HepG2 (cell line): ENCODE results near the gene BAHCC1. TPM values are rescaled to one million over a fixed set of nuclear protein-coding genes. Genes with fewer than 3 reads are reported as not detected.
A peak's percentile ranks its signal among the peaks of the same experiment; 100 is the strongest.

ENCODE experiments used
- AGO1 ChIP-seq: fragments of 200-400 bp; formaldehyde crosslinking; IDR thresholded peaks from 2 replicates; pipeline ENCODE4 v1.6.1; 2017; ENCODE audit warnings: mild to moderate bottlenecking, low read depth, low read length, moderate library complexity; ENCODE audit not compliant: poor library complexity, severe bottlenecking
- AHR ChIP-seq: IDR thresholded peaks from 2 replicates; pipeline ENCODE4 v1.6.1; 2018; ENCODE audit warnings: missing genetic modification reagents, missing compliant biosample characterization
- ATAD3A ChIP-seq: sonication (generic); formaldehyde crosslinking; IDR thresholded peaks from 2 replicates; pipeline ENCODE4 v1.4.0; 2020; ENCODE audit warnings: missing genetic modification reagents
- BORCS8-MEF2B ChIP-seq: sonication (generic); formaldehyde crosslinking; IDR thresholded peaks from 2 replicates; pipeline ENCODE4 v1.8.0; 2022; ENCODE audit warnings: mild to moderate bottlenecking, missing genetic modification reagents
- CHCHD3 ChIP-seq: sonication (generic); formaldehyde crosslinking; IDR thresholded peaks from 2 replicates; pipeline ENCODE4 v1.8.0; 2022; ENCODE audit warnings: mild to moderate bottlenecking, missing genetic modification reagents, moderate library complexity
- GATAD2A ChIP-seq: IDR thresholded peaks from 2 replicates; pipeline ENCODE4 v1.6.1; 2016
- HDAC1 ChIP-seq: sonication (generic); formaldehyde crosslinking; IDR thresholded peaks from 2 replicates; pipeline ENCODE4 v1.5.1; 2020; ENCODE audit warnings: mild to moderate bottlenecking, missing genetic modification reagents
- MTF2 ChIP-seq: sonication (generic); formaldehyde crosslinking; IDR thresholded peaks from 2 replicates; pipeline ENCODE4 v1.5.0; 2020; ENCODE audit warnings: missing genetic modification reagents, borderline replicate concordance
- POGZ ChIP-seq: sonication (generic); formaldehyde crosslinking; IDR thresholded peaks from 2 replicates; pipeline ENCODE4 v1.4.0; 2020; ENCODE audit warnings: mild to moderate bottlenecking, missing genetic modification reagents
- POLR2A ChIP-seq, 2 experiments: IDR thresholded peaks; 2 replicates each; pipeline ENCODE4 v1.6.1; 2011; ENCODE audit warnings: low read depth in 2 of 2, low read length in 2 of 2, mild to moderate bottlenecking in 1 of 2, moderate library complexity in 1 of 2; ENCODE audit not compliant: insufficient read depth in 1 of 2
- SMARCE1 ChIP-seq: fragments of 450-650 bp; IDR thresholded peaks from 2 replicates; pipeline ENCODE4 v1.6.1; 2017; ENCODE audit warnings: borderline replicate concordance
- ZBTB38 ChIP-seq: sonication (generic); formaldehyde crosslinking; IDR thresholded peaks from 2 replicates; pipeline ENCODE4 v1.5.1; 2020; ENCODE audit warnings: mild to moderate bottlenecking, missing genetic modification reagents
- ZBTB7B ChIP-seq: sonication (generic); formaldehyde crosslinking; IDR thresholded peaks from 2 replicates; pipeline ENCODE4 v1.4.0; 2020; ENCODE audit warnings: missing genetic modification reagents
- ZFY ChIP-seq: sonication (generic); formaldehyde crosslinking; IDR thresholded peaks from 2 replicates; pipeline ENCODE4 v1.4.0; 2020; ENCODE audit warnings: missing genetic modification reagents
- ZNF225 ChIP-seq: sonication (generic); formaldehyde crosslinking; IDR thresholded peaks from 2 replicates; pipeline ENCODE4 v1.4.0; 2020; ENCODE audit warnings: mild to moderate bottlenecking, missing genetic modification reagents
- ZNF292 ChIP-seq: sonication (generic); formaldehyde crosslinking; IDR thresholded peaks from 2 replicates; pipeline ENCODE4 v1.8.1; 2022; ENCODE audit warnings: mild to moderate bottlenecking, low read depth, missing genetic modification reagents, borderline replicate concordance
- ZNF33B ChIP-seq: sonication (generic); formaldehyde crosslinking; IDR thresholded peaks from 2 replicates; pipeline ENCODE4 v1.5.1; 2020; ENCODE audit warnings: mild to moderate bottlenecking, missing genetic modification reagents
- ZNF543 ChIP-seq: sonication (generic); formaldehyde crosslinking; IDR thresholded peaks from 2 replicates; pipeline ENCODE4 v1.4.0; 2020; ENCODE audit warnings: mild to moderate bottlenecking, missing genetic modification reagents
- ZNF614 ChIP-seq: IDR thresholded peaks from 2 replicates; pipeline ENCODE4 v1.6.1; 2018; ENCODE audit warnings: missing biosample characterization, missing genetic modification reagents, inconsistent platforms, borderline replicate concordance
- ZNF713 ChIP-seq: sonication (generic); formaldehyde crosslinking; IDR thresholded peaks from 2 replicates; pipeline ENCODE4 v1.4.0; 2020; ENCODE audit warnings: mild to moderate bottlenecking, missing genetic modification reagents
- ZNF768 ChIP-seq: sonication (generic); formaldehyde crosslinking; IDR thresholded peaks from 2 replicates; pipeline ENCODE4 v1.4.0; 2020; ENCODE audit warnings: missing genetic modification reagents
- ZNF772 ChIP-seq: sonication (generic); formaldehyde crosslinking; IDR thresholded peaks from 2 replicates; pipeline ENCODE4 v1.5.0; 2020; ENCODE audit warnings: mild to moderate bottlenecking, missing genetic modification reagents
- polyA plus RNA-seq, 8 experiments: library from polyadenylated mRNA; depleted of rRNA in 3 of 8; stranded (reverse) in 7 of 8; unstranded in 1 of 8; fragments of >200 nt; fragmentation: Illumina TruSeq in 4 of 8; extraction: Trizol in 4 of 8; gene quantifications; 2 replicates each; pipeline versions ENCODE4 v1.2.1 to v1.2.3, GENCODE V29; 2011 to 2016; ENCODE audit warnings: low read depth in 4 of 8, missing spikeins in 1 of 8, mixed read lengths in 1 of 8; ENCODE audit not compliant: insufficient read depth in 1 of 8
- total RNA-seq, 5 experiments: library from RNA; depleted of rRNA; stranded (reverse); fragments of >200 nt; fragmentation: Illumina TruSeq; extraction: Trizol; gene quantifications; 2 replicates each; pipeline ENCODE4 v1.2.3, GENCODE V29; 2016; ENCODE audit warnings: low read depth in 1 of 5
- TF ChIP-seq, protein P1 (sequence below): sonication (generic); formaldehyde crosslinking; IDR thresholded peaks from 2 replicates; pipeline ENCODE4 v1.4.0; 2020; ENCODE audit warnings: mild to moderate bottlenecking, missing genetic modification reagents
- TF ChIP-seq, protein P2 (sequence below): IDR thresholded peaks from 2 replicates; pipeline ENCODE4 v1.6.1; 2016; ENCODE audit warnings: low read depth
- TF ChIP-seq, protein P3 (sequence below): sonication (generic); formaldehyde crosslinking; IDR thresholded peaks from 2 replicates; pipeline ENCODE4 v1.4.0; 2020; ENCODE audit warnings: mild to moderate bottlenecking, missing genetic modification reagents

BAHCC1 gene
- total and polyA plus RNA-seq, 2 of the 13 experiments (the other 11 are each of a cell fraction or from before 2014, with no cell fraction given), result 1.4 to 1.7 TPM

DNA sequence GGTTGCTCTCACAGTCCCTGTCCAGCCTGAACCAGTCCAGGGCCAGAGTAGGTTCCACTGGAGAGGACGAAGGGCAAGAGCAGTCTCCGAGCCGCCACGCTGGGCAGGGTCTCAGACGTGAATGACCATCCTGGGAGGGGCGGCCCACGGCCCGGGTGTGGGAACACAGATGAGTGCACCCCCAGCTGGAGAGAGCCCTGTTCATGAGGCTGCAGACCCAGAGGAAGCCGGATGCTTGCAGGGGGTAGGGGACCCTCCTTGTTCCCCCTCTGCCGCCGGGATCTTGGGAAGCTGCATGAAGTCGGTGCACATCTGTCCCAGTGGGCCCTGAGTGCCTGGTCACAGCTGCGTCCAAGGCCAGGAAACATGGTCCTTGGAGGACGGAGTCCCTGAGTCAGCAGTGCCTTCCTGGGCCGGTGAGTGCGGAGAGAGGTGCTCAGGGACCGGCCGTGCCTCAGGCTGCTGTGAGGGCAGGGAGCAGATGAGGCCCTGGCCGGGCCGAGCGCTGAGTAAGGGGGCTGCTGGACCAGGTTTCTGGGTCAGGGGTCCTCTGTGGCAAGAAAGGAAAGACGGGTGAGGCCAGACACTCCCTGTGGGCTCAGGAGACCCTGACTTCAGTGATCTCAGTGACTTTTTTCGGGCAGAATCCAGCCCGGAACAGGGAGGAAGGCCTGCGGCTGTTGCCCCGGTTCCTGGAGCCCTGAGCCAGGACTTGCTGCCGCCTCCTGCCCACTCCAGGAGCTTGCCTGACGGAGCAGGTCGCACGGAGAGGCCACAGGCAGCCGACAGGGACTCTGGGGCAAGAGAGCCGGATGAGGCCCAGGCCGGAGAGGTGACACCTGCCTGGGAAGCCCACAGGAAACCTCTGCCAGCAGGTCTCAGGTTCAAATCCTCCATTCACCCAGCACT lies 71.6 kb downstream of the BAHCC1 start (continued):
- TF ChIP-seq ZNF225 (CRISPR knock-in tag), result 0 out of 2 replicates have a peak, but pooled peaks have one; percentile 26
- TF ChIP-seq ZNF292 (CRISPR knock-in tag), result 0 out of 2 replicates have a peak, but pooled peaks have one; percentile 40
- no peak for TF ChIP-seq SMARCE1
- TF ChIP-seq MTF2 (CRISPR knock-in tag), result peak; percentile 71; the same call in 1 of the 2 replicates
- TF ChIP-seq, protein P1, sequence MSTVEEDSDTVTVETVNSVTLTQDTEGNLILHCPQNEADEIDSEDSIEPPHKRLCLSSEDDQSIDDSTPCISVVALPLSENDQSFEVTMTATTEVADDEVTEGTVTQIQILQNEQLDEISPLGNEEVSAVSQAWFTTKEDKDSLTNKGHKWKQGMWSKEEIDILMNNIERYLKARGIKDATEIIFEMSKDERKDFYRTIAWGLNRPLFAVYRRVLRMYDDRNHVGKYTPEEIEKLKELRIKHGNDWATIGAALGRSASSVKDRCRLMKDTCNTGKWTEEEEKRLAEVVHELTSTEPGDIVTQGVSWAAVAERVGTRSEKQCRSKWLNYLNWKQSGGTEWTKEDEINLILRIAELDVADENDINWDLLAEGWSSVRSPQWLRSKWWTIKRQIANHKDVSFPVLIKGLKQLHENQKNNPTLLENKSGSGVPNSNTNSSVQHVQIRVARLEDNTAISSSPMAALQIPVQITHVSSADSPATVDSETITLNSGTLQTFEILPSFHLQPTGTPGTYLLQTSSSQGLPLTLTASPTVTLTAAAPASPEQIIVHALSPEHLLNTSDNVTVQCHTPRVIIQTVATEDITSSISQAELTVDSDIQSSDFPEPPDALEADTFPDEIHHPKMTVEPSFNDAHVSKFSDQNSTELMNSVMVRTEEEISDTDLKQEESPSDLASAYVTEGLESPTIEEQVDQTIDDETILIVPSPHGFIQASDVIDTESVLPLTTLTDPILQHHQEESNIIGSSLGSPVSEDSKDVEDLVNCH, result no peak
- TF ChIP-seq AHR, result 0 out of 2 replicates have a peak, but pooled peaks have one; percentile 10
- no peak for TF ChIP-seq ZNF33B (CRISPR knock-in tag)
- TF ChIP-seq, protein P2, sequence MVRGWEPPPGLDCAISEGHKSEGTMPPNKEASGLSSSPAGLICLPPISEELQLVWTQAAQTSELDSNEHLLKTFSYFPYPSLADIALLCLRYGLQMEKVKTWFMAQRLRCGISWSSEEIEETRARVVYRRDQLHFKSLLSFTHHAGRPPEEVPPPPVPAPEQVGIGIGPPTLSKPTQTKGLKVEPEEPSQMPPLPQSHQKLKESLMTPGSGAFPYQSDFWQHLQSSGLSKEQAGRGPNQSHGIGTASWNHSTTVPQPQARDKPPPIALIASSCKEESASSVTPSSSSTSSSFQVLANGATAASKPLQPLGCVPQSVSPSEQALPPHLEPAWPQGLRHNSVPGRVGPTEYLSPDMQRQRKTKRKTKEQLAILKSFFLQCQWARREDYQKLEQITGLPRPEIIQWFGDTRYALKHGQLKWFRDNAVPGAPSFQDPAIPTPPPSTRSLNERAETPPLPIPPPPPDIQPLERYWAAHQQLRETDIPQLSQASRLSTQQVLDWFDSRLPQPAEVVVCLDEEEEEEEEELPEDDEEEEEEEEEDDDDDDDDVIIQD (CRISPR knock-in tag), result no peak
- TF ChIP-seq CHCHD3, result 0 out of 2 replicates have a peak, but pooled peaks have one; percentile 62
- TF ChIP-seq ZNF713 (CRISPR knock-in tag), result no peak
- TF ChIP-seq ZFY (CRISPR knock-in tag), result peak; percentile 74
- TF ChIP-seq POGZ (CRISPR knock-in tag), result 0 out of 2 replicates have a peak, but pooled peaks have one; percentile 23
- TF ChIP-seq HDAC1 (CRISPR knock-in tag), result no peak
- 0 out of 2 replicates have a peak, but pooled peaks have one; percentile 39 for TF ChIP-seq ZBTB7B (CRISPR knock-in tag)
- no peak for TF ChIP-seq ATAD3A (CRISPR knock-in tag)
- 0 out of 2 replicates have a peak, but pooled peaks have one; percentile 15 for TF ChIP-seq ZNF614
- no peak; the same call in 1 of the 2 replicates for TF ChIP-seq ZNF543 (CRISPR knock-in tag)
- 0 out of 2 replicates have a peak, but pooled peaks have one; percentile 47 for TF ChIP-seq ZNF772 (CRISPR knock-in tag)
- no peak for TF ChIP-seq ZNF768
- TF ChIP-seq, protein P3, sequence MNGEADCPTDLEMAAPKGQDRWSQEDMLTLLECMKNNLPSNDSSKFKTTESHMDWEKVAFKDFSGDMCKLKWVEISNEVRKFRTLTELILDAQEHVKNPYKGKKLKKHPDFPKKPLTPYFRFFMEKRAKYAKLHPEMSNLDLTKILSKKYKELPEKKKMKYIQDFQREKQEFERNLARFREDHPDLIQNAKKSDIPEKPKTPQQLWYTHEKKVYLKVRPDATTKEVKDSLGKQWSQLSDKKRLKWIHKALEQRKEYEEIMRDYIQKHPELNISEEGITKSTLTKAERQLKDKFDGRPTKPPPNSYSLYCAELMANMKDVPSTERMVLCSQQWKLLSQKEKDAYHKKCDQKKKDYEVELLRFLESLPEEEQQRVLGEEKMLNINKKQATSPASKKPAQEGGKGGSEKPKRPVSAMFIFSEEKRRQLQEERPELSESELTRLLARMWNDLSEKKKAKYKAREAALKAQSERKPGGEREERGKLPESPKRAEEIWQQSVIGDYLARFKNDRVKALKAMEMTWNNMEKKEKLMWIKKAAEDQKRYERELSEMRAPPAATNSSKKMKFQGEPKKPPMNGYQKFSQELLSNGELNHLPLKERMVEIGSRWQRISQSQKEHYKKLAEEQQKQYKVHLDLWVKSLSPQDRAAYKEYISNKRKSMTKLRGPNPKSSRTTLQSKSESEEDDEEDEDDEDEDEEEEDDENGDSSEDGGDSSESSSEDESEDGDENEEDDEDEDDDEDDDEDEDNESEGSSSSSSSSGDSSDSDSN (CRISPR knock-in tag), result peak; percentile 92
- peak; percentile 69 for TF ChIP-seq ZBTB38 (CRISPR knock-in tag)
- no peak for TF ChIP-seq POLR2A (IDR thresholded peaks at IDR 0.05; ENCODE audit: insufficient read depth in 1 of 2, low read depth in 2 of 2, low read length in 2 of 2)
- TF ChIP-seq AGO1, result peak; percentile 70
- TF ChIP-seq GATAD2A (CRISPR knock-in tag), result peak; percentile 9; the same call in 1 of the 2 replicates
- TF ChIP-seq BORCS8-MEF2B (CRISPR knock-in tag), result peak; percentile 60; the same call in 1 of the 2 replicates
